ENCODE results near the gene FOXF1.

DNA sequence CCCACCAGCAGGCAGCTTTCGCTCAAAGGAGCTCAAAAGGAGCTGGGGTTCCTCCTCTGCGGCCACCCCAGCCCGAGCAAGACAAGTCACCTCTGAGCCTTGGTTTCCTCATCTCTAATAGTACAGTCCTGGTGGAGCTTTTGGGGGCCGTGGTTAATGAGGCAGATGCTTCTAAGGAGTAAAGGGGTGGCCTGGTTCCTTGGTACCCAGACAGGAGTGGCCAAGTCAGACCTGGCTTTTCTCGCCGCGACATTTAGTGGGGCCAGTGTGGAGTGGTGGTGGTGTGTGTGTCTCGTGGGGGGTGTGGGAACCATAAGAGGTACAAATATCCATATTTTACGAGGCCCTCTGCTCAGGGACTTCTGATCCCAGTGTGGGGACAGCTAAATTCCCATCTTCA lies 6.7 kb downstream of the FOXF1 start:
- TF ChIP-seq, protein P1, sequence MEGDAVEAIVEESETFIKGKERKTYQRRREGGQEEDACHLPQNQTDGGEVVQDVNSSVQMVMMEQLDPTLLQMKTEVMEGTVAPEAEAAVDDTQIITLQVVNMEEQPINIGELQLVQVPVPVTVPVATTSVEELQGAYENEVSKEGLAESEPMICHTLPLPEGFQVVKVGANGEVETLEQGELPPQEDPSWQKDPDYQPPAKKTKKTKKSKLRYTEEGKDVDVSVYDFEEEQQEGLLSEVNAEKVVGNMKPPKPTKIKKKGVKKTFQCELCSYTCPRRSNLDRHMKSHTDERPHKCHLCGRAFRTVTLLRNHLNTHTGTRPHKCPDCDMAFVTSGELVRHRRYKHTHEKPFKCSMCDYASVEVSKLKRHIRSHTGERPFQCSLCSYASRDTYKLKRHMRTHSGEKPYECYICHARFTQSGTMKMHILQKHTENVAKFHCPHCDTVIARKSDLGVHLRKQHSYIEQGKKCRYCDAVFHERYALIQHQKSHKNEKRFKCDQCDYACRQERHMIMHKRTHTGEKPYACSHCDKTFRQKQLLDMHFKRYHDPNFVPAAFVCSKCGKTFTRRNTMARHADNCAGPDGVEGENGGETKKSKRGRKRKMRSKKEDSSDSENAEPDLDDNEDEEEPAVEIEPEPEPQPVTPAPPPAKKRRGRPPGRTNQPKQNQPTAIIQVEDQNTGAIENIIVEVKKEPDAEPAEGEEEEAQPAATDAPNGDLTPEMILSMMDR (IDR thresholded peaks at IDR 0.05) = no peak
- no peak for TF ChIP-seq POLR2A (IDR thresholded peaks at IDR 0.05)
